GM19239 (cell line): ENCODE results near the gene SH3PXD2A.

ENCODE experiments used
- DNase-seq: peaks from one replicate; pipeline ENCODE4 v3.0.0; 2011; ENCODE audit warnings: low spot score; ENCODE audit not compliant: insufficient read length
- FAIRE-seq: peaks from 2 replicates; lab custom pipeline; 2011; peaks lifted over from hg19 to GRCh38; lab: Jason Lieb, UNC

Gene SH3PXD2A

GRCh38 chr10:103836861-103837260 lies 18.5 kb downstream of the SH3PXD2A start:
- FAIRE-seq, result no peak
- no peak for DNase-seq

DNA sequence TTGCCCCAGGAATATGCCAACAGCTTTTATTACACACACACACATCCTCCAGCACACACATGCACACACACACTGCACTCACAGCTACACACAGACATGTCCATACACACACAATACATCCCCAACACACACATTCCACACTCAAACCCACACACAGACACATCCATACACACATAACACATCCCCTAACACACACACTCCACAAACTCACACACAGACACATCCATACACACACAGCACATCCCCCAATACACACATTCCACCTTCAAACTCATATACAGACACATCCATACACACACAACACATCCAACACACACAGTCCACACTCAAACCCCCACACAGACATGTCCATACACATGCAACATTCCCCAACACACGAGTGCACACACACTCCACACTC lies 19.1 kb downstream of the SH3PXD2A start:
- FAIRE-seq, result no peak

DNA sequence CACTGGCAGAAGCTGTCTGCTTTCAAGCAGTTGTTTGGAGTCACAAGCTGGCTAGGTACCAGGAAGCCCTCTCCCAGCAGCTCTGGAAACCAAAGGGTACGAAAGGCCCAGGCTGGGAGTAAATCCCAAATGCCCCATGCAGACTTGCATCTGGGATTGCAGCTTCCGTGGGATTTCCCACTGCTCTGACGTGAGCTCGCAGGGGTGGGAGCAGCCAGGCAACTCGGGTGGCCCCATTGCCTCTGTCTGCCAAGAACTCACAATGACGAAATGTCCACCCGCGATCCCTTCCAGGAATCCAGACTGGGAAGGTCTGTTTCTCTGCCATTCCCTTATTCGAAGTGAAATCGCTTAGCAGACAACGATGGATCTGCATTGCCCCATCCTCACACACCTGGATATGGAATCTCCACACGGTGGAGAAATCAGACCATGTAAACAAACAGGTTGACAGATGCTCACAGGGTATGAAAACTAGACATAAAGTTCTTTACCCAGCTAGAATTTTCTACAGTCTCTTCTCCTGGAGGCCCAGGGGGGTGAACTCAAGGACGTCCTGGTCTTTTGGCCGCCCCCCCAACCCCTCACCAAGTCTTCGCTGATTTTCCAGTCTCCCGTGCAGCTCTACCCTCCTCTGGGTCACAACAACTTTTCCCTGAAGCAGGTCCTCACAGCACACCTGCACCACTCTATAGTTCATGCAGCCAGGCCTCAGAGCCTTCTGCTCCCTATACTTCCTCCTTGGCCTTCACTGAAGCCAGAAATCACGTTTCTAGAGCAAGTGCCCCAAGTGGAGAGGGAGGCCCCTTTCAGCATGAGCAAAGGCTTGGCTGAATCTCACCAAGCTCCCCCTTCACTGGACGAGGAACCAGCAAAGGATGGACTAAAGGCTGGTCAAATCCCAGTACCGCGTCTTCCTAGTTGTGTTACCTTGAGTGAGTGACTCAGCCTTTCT lies 20.0 kb downstream of the SH3PXD2A start:
- FAIRE-seq, result no peak
- no peak for DNase-seq

More for the DNA sequence above, 19.1 kb downstream of the SH3PXD2A start:
- DNase-seq, result no peak

DNA sequence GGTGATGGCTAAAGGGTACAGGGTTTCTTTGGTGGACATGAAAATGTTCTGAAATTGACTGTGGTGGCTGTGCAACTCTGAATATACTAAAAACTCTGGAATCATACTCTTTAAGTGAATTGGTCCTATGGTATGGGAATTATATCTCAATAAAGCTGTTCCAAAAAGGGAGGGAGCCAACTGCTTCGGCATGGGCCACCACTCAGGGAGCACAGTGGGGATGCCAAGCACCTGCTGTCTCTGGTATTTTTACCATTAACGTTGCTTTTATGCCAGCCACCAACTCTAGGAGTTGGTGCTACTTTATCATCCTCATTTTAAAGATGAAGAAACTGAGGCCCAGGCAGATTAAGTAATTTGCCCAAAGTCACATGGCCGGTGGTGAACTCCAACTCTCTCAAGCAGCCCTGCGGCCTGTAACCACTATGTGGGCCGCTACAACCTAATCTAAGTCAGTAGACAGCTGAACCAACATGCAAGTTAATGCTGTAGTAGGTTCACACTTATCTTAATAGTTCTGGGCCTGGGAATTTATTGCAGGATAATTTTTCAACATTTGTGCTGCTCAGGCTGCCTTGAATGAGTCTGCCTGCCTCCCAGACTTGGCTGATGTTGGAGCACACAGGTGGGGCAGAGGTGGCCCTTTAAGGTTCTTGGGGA lies 20.8 kb downstream of the SH3PXD2A start:
- no peak for DNase-seq
- no peak for FAIRE-seq

DNA sequence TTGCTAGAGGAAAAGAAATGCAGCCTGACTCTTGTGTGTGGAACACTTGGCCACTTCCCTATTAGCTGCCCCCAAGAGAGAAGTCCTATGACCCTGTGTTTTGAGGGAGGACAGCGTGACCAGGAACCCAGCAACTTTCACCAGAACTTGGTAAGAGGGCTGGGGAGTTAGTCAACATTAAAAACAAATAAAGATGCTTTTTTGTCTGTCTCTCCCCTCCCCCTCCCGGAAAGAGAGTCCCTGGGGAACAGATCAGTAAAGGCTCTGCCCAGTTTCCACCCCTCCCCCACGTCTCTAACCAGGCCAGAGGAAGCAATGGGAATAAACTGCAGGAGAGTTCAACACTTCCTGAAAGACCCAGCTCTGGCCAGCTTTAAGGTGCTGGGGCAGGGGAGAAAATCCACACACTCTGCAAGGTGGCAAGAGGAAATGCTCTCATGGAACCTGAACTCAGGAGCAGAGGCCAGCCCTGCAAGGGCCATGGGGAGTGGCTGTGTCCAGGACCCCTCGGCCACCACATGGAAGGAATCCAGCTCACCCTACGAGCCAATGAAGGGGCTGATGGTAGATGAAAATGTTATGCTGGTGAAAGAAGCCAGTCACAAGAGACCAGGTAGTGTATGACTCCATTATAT lies 21.5 kb downstream of the SH3PXD2A start:
- FAIRE-seq (no peak), DNase-seq (no peak)

- DNase-seq, result no peak
Measured at GRCh38 chr10:103832806-103833205, 22.6 kb downstream of the SH3PXD2A start.

DNA sequence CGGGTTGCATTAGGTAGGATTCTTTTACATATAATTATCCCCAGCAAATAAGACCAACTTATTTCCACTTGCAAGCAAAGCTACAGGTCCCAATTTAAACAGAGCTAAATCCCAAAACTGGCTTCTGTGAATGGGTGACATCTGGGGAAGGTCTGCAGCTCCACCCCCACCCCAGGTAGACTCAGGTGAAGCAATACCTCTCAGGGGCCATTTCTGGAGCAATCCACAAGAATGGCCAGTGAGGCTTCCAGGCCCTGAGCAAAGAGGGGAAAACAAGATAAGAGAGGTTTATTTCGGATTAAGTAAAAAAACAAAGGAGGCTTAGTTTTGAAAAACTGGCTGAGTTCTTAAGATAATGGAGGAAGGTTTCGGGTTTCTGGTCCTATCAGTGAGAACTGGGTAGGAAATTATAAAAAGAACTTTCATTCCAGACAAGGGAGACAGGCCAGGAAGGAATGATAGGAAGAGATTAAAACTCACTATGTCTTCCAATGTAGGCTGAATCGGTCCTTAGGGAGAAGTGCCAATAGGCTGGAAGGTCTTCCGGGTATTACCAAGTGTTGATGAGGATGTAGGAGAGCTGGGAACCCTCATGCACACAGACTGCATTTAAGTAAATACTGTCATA lies 25.4 kb downstream of the SH3PXD2A start:
- FAIRE-seq (no peak), DNase-seq (no peak)

More at GRCh38 chr10:103832806-103833205, 22.6 kb downstream of the SH3PXD2A start:
- no peak for FAIRE-seq

DNA sequence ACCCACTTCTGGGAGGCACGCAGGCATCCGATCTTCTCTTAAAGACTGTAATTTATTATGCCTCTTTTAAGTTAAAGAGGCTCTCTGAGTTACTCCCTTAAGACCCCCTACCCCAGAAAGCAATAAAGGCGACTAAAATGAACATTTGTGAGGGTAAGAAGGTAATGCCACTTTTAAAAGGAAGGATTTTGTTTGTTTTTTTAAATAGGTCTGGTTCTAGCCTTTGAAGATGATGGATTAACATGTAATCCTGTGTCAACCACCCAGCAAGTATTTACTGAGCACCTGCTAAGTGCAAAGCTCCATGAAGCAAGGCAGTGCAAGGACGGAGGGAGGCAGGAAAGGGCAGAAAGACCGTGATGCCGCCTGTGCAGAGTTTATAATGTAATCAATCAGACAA lies 26.1 kb downstream of the SH3PXD2A start:
- DNase-seq, result no peak
- FAIRE-seq, result no peak

- DNase-seq (no peak), FAIRE-seq (no peak)
Measured at GRCh38 chr10:103828587-103829197, 26.7 kb downstream of the SH3PXD2A start.

- DNase-seq (no peak), FAIRE-seq (no peak)
Measured at GRCh38 chr10:103828107-103828506, 27.3 kb downstream of the SH3PXD2A start.

GRCh38 chr10:103826885-103827284 lies 28.5 kb downstream of the SH3PXD2A start:
- DNase-seq (no peak), FAIRE-seq (no peak)

DNA sequence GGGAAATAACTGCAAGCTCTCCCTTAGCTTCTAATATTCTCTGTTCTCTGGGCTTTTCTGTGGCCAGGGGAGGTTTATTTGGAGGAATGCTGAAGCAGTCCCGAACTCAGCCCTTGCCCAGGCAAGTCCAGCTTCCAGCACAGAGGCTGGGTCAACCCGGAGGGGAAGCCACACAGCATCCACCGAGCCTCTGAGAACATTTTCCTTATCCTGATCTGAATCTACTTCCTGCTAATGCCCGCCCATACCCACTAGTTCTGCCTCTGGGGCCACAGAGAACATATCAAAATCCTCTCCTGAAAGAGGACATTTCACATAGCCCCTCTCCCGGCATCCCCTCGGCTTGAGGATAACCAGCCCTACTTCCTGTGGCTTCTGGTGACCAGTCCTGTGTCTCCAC lies 31.1 kb downstream of the SH3PXD2A start:
- FAIRE-seq (no peak), DNase-seq (no peak)

- DNase-seq (no peak), FAIRE-seq (no peak)
Measured at GRCh38 chr10:103823706-103824272, 31.6 kb downstream of the SH3PXD2A start.

GRCh38 chr10:103822800-103823199 lies 32.6 kb downstream of the SH3PXD2A start:
- FAIRE-seq (no peak), DNase-seq (no peak)

DNA sequence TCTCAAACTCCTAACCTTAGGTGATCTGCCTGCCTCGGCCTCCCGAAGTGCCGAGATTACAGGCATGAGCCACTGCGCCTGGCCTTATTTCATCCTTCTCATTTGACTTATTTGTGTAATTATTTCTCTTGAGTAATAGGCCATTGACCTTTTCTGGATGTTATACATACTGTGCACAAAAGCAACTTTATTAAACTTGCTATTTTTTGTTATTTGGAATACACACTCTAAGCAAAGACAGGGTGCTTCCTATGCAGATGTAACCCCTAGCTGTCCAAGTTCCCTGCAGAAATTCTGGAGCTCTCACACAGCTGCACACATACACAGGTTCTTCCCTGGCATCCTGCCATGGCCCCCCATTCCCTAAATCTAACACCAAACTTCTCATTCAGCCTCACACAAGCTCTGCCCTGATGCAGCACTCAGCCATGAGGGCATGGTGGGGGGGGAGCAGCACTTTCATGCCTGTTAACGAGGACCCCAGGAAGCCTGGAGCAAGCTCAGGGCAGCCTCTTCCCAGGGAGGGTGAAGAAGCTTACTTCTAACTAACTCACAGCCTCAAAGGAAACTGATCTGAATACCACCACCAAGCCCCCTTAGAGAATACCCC lies 33.2 kb downstream of the SH3PXD2A start:
- FAIRE-seq (no peak), DNase-seq (no peak)

DNA sequence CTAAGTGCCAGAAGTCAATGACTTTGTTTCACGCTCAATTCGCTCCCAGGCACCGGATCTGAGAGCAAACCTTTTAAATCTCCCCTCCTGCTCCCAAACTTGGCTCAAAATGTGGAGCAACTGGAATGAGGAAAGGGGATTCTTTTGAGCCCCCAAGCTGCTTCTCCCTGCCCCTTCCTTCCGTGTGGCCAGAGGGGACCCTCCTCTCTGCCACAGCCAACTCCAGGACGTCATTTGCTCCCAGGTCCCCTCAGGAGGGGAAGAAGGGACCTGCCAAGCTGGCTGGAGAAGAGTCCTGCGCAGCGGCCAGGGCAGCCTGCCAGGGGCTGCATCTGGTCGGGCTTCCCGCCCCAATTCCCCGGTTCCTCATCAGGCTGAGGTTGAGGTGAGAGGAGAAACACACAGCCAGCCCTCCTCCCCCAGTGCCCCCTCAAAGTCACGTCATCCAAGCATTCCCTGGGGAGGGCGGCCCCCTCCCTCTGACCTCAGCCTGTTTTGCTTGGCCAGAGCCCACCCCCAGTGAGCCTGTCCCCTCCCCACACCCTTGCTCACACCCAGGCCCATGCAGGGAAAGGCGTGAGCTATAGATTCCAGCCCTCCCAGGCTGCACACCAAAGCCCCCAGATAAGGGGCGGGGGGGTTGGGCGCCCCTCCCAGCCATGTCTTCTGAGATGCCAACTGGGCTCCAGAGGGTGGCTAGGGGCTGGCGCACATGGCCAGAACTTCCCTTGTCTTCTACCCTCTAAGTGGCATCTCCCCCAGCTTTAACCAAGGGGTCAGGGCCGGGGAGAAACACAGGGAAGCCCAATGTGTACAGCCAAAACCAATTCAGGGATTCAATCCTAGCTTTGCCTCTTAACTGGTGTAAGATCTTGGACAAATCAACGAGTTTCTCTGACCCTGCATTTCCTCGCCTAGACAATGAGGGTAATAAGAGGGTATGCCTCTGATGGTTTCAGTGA lies 35.0 kb downstream of the SH3PXD2A start:
- no peak for FAIRE-seq
- no peak for DNase-seq

DNA sequence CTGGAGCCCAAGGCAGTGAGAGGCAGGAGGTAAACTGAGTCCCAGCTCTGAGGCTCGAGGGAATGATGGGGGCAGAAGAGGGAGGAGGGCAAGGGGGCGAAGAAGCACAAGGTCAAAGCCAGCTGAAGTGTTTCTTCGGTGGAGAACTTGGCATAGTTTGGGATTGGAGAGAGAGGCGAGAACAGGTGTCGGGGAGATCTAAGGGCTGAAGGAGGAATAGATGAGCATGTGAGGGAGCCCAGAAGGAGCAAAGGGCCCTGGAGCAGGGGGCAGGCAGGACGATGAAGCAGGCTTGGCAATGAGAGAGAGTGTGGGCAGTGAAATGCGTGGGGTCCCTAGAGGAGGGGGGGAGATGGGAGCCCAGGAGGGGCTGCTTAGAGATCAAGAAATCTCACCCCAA lies 35.9 kb downstream of the SH3PXD2A start:
- no peak for DNase-seq
- no peak for FAIRE-seq

DNA sequence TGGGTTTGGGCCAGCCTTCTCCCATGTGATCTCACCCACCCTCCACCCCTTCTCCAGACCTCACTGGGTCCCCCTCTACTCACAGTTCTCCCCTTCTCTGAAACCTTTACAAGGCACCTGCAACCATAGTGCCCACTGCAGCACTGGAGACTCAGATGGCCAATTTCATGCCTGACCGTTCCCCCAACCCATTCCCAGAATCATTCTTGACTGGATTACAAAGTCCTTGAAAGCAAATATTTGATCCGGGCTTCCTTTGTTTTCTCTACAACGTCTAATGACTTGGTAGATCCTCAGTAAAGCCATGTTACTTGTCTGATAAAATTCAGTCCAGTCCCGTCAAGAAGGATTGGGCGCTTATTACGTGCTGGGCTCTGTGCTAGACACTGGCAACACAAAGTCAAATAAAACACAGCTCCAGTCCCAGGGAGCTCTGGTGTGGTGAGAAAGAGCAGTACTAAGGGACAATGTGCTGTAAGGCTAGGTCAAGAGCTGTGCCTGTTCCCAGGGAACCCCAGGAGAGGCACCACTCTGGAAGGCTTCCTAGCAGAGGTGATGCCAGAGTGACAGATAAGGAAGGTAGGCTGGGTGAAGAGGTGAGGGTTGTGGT lies 36.5 kb downstream of the SH3PXD2A start:
- FAIRE-seq (no peak), DNase-seq (no peak)
